Prostate gland (tissue), 2 donors: ENCODE results near the gene SMAD7. TPM values are rescaled to one million over a fixed set of nuclear protein-coding genes. Genes with fewer than 3 reads are reported as not detected.

Experiments
- DNase-seq: peaks from one replicate; pipeline ENCODE4 v3.0.0-alpha.2; 2019; ENCODE audit warnings: low spot score
- H3K27ac ChIP-seq, 2 donors: fragments of 200-600 bp; sonication (generic); 2 replicates each; pipeline ENCODE4 v1.5.1; 2017 to 2019
- H3K27me3 ChIP-seq: fragments of 200-600 bp; sonication (generic); replicated peaks from 2 replicates; pipeline ENCODE4 v1.5.1; 2019; ENCODE audit not compliant: insufficient read depth
- H3K36me3 ChIP-seq, 2 donors: fragments of 200-600 bp; sonication (generic); 1 replicate in 1 of 2; 2 replicates in 1 of 2; pipeline versions ENCODE4 v1.5.1 to v1.8.1; 2017 to 2019
- H3K4me1 ChIP-seq: fragments of 200-600 bp; sonication (generic); replicated peaks from 2 replicates; pipeline ENCODE4 v1.5.1; 2019
- H3K4me3 ChIP-seq, 2 donors: fragments of 200-600 bp; sonication (generic); 2 replicates each; pipeline ENCODE4 v1.5.1; 2017 to 2019
- H3K9me3 ChIP-seq: fragments of 200-600 bp; sonication (generic); 2 replicates; pipeline ENCODE4 v1.5.1; 2017
- CTCF ChIP-seq, 4 experiments: fragments of 200-600 bp in 2 of 4; fragments of 450-650 bp in 2 of 4; sonication (generic) in 2 of 4; IDR thresholded peaks; 1 replicate in 3 of 4; 2 replicates in 1 of 4; pipeline ENCODE4 v1.5.1; 2016 to 2019; ENCODE audit warnings: antibody characterized with exemption in 4 of 4, mild to moderate bottlenecking in 2 of 4, moderate library complexity in 2 of 4
- POLR2A ChIP-seq: fragments of 450-650 bp; IDR thresholded peaks from one replicate; pipeline ENCODE4 v1.6.1; 2016; ENCODE audit warnings: antibody characterized with exemption, mild to moderate bottlenecking
- POLR2AphosphoS5 ChIP-seq: sonication (generic); formaldehyde crosslinking; IDR thresholded peaks from one replicate; pipeline ENCODE4 v1.6.1; 2017; ENCODE audit warnings: antibody characterized with exemption
- WGBS: methylation state at CpG from one replicate; pipeline ENCODE4 v1.1.5; 2018; 5-methylcytosine and 5-hydroxymethylcytosine counted together
- intact Hi-C: fragments of 100-400 bp; cut with DNase I; formaldehyde crosslinking; loops from one replicate; pipeline ENCODE4 v1.14.2; 2022
- total RNA-seq, 2 donors: library from RNA; depleted of rRNA; stranded (reverse); fragments of >200 nt; gene quantifications; one replicate each; pipeline ENCODE4 v1.1.0, GENCODE V29; 2016

Gene SMAD7
- total RNA-seq, 2 donors from 2014 or later = 29.3 to 31.0 TPM

- H3K4me1 ChIP-seq = peaks cover 17% of the 10 kb centered on the region
These were observed 46.2 kb upstream of the SMAD7 start for GRCh38 chr18:48996901-48997463.

DNA sequence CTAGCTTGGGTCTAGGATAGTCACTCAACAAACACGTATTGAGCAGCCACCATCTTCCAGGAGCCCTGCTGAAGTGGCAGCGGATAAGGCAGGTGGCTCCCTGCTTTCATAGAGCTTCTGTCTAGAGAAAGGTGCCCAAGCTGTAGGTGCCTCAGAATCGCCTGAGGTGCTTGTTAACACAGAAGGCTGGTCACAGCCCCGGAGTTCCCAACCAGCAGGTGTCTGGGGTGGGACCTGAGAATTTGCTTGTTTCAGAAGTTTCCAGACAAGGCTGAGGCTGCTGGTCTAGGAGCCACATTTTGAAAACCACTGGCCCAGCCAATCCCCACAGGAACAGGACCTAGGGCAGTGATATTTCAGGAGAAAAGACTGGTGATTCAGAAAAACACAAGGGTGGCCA, 45.3 kb upstream of the SMAD7 start:
- Histone ChIP-seq H3K36me3 (no peaks in the 10 kb centered on the region), H3K27me3 (no peaks in the 10 kb centered on the region), H3K9me3 (no peaks in the 10 kb centered on the region), H3K4me3 (no peak overlapping the region), H3K4me1 (peaks cover 17% of the 10 kb centered on the region), H3K27ac (no peak overlapping the region)
- no peak for DNase-seq
- intact Hi-C loops = no loop called here
- 90% methylated on average over 4 of the region's 4 CpGs for WGBS
- TF ChIP-seq POLR2A (no peak), POLR2AphosphoS5 (no peak), CTCF (IDR thresholded peaks at IDR 0.05) (no peak)

More at GRCh38 chr18:48996901-48997463, 46.2 kb upstream of the SMAD7 start:
- H3K27me3 ChIP-seq = no peaks in the 10 kb centered on the region
- WGBS = 37% methylated on average over 7 of the region's 8 CpGs
- intact Hi-C loops = no loop called here
- peak overlapping the region; percentile 32 to 67 for H3K27ac ChIP-seq
- TF ChIP-seq POLR2A (no peak), CTCF (IDR thresholded peaks at IDR 0.05) (no peak), POLR2AphosphoS5 (no peak)
- no peak overlapping the region for H3K4me3 ChIP-seq
- no peaks in the 10 kb centered on the region for H3K36me3 ChIP-seq
- DNase-seq = no peak
- H3K9me3 ChIP-seq = no peaks in the 10 kb centered on the region

DNA sequence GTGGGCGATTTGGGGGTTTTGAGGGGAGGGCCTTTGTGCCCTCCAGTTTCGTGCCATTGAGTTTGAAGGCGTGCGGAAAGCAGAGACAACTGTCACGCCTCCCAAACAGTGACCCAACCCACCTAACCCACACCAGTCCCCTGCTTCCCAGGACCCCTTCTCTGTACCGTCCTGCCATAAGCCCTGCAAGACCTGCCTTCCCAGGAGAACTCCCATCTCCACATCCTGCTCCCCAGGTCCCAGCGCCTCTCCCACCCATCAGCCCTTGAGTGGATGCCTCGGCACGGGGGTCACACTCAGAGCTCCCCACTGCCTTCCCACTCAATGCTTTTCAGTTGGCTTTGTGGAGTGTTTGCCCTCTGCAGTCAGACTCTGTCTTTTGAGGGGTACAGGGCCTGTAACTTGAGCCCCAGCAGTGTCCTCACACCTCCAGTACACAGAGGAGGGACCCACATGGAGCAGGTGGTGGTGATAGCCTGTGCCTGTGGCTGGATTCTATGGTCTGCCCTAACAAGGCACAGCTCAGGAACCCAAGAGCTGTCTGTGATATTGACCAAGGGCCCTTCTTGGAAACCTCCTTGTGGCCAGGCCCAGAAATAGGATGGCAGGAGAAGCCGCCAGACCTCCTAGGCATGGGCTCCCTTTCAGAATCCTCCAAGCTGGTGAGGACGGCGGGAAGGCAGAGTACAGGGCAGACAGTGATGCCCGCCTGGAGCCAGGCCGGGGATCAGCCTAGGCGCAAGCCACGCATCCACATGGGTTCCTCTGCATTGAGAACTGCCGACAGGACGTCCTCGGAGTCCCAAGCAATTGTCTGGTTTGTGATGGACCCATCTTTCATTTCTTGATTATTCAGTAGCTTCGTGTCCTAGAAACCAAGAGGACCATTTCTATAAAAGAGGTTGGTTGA, 44.4 kb upstream of the SMAD7 start:
- Histone ChIP-seq H3K36me3 (no peaks in the 10 kb centered on the region), H3K4me3 (no peak overlapping the region), H3K4me1 (peaks cover 17% of the 10 kb centered on the region), H3K9me3 (no peaks in the 10 kb centered on the region), H3K27me3 (no peaks in the 10 kb centered on the region), H3K27ac (no peak overlapping the region)
- 95% methylated on average over 20 of the region's 20 CpGs for WGBS
- intact Hi-C loops = no loop called here
- TF ChIP-seq POLR2AphosphoS5 (no peak), POLR2A (no peak), CTCF (IDR thresholded peaks at IDR 0.05) (no peak)
- no peak for DNase-seq

GRCh38 chr18:48994044-48994651, 43.4 kb upstream of the SMAD7 start:
- intact Hi-C loops = no loop called here
- H3K9me3 ChIP-seq = no peaks in the 10 kb centered on the region
- no peaks in the 10 kb centered on the region for H3K36me3 ChIP-seq
- H3K27ac ChIP-seq = no peak overlapping the region
- TF ChIP-seq CTCF (IDR thresholded peaks at IDR 0.05) = no peak
- TF ChIP-seq POLR2AphosphoS5 = peak; percentile 13
- H3K4me3 ChIP-seq = no peak overlapping the region
- H3K4me1 ChIP-seq = peaks cover 17% of the 10 kb centered on the region
- 24% methylated on average over 15 of the region's 15 CpGs for WGBS
- H3K27me3 ChIP-seq = no peaks in the 10 kb centered on the region
- DNase-seq = no peak
